ENCODE results near the gene MTOR. TPM values are rescaled to one million over a fixed set of nuclear protein-coding genes. Genes with fewer than 3 reads are reported as not detected.
"Not testable (repeated sequence)": the region's sequence is repeated elsewhere in the genome, so short reads cannot be mapped to it uniquely, and the experiment has no call there.

MTOR gene
- total RNA-seq, 4 donors from 2014 or later: 22.9 to 51.5 (median 40.3) TPM

- Histone ChIP-seq H3K9me3 (no peaks in the 10 kb centered on the region), H3K36me3 (no peaks in the 10 kb centered on the region), H3K27me3 (no peaks in the 10 kb centered on the region), H3K4me3 (no peak overlapping the region), H3K27ac (no peak overlapping the region), H3K4me1 (no peaks in the 10 kb centered on the region)
- no peak for TF ChIP-seq POLR2A (IDR thresholded peaks at IDR 0.05)
- no peak for TF ChIP-seq CTCF (IDR thresholded peaks at IDR 0.05)
- intact Hi-C loops (cut with DNase I; ENCODE audit: low total_unique reads): no loop called here
- DNase-seq: no peak
These were observed 153.1 kb downstream of the MTOR start for GRCh38 chr1:11109047-11109760.

GRCh38 chr1:11107599-11107998 is 154.8 kb downstream of the MTOR start:
- Histone ChIP-seq H3K36me3 (no peaks in the 10 kb centered on the region), H3K4me3 (no peak overlapping the region), H3K27ac (no peak overlapping the region), H3K27me3 (no peaks in the 10 kb centered on the region), H3K4me1 (no peaks in the 10 kb centered on the region), H3K9me3 (no peaks in the 10 kb centered on the region)
- DNase-seq: no peak
- TF ChIP-seq CTCF (IDR thresholded peaks at IDR 0.05): no peak
- no peak for TF ChIP-seq POLR2A (IDR thresholded peaks at IDR 0.05)
- intact Hi-C loops (cut with DNase I; ENCODE audit: low total_unique reads): no loop called here

GRCh38 chr1:11105586-11105985 is 156.8 kb downstream of the MTOR start:
- no peaks in the 10 kb centered on the region for H3K4me1 ChIP-seq
- intact Hi-C loops (cut with DNase I; ENCODE audit: low total_unique reads): no loop called here
- DNase-seq: no peak
- no peak overlapping the region for H3K4me3 ChIP-seq
- no peaks in the 10 kb centered on the region for H3K9me3 ChIP-seq
- H3K27me3 ChIP-seq: no peaks in the 10 kb centered on the region
- H3K36me3 ChIP-seq: no peaks in the 10 kb centered on the region
- no peak overlapping the region for H3K27ac ChIP-seq
- no peak for TF ChIP-seq POLR2A (IDR thresholded peaks at IDR 0.05)
- TF ChIP-seq CTCF (IDR thresholded peaks at IDR 0.05): no peak

- intact Hi-C loops (cut with DNase I; ENCODE audit: low total_unique reads): no loop called here
- TF ChIP-seq CTCF (IDR thresholded peaks at IDR 0.05) (no peak), POLR2A (IDR thresholded peaks at IDR 0.05) (no peak)
- DNase-seq: no peak
These were observed 161.0 kb downstream of the MTOR start for GRCh38 chr1:11101347-11101746.

GRCh38 chr1:11100806-11101205 is 161.5 kb downstream of the MTOR start:
- H3K27ac ChIP-seq; H3K4me3 ChIP-seq; H3K4me1 ChIP-seq; DNase-seq; H3K36me3 ChIP-seq; H3K27me3 ChIP-seq; H3K9me3 ChIP-seq; intact Hi-C loops (cut with DNase I; ENCODE audit: low total_unique reads): not testable (repeated sequence)

More at GRCh38 chr1:11101347-11101746, 161.0 kb downstream of the MTOR start:
- H3K27me3 ChIP-seq: no peaks in the 10 kb centered on the region
- no peaks in the 10 kb centered on the region for H3K9me3 ChIP-seq
- no peaks in the 10 kb centered on the region for H3K36me3 ChIP-seq
- no peak overlapping the region for H3K27ac ChIP-seq
- peaks cover 0 to 4% of the 10 kb centered on the region in 2 donors for H3K4me1 ChIP-seq
- H3K4me3 ChIP-seq: no peak overlapping the region
